HEK293 (cell line): ENCODE results near the gene VCAM1.

Experiments
- CTCF ChIA-PET: fragments of 350-600 bp; formaldehyde crosslinking; extraction: SDS; loops from one replicate; lab custom pipeline; 2021; ENCODE audit warnings: antibody characterized with exemption; lab: Yijun Ruan, JAX
- POLR2A ChIA-PET: fragments of 300-600 bp; formaldehyde crosslinking; extraction: SDS; loops from one replicate; lab custom pipeline; 2020; ENCODE audit warnings: antibody characterized with exemption, inconsistent platforms; lab: Yijun Ruan, JAX
- H3K27ac ChIP-seq: fragments of 200-500 bp; sonication (Bioruptor generic); 2 replicates; pipeline ENCODE4 v1.5.1; 2014; ENCODE audit warnings: low read depth, low read length, control low read depth, inconsistent platforms; ENCODE audit errors: extremely low read depth
- H3K36me3 ChIP-seq, 2 experiments: fragments of 200-500 bp in 1 of 2; sonication (Bioruptor generic) in 1 of 2; 1 replicate in 1 of 2; 2 replicates in 1 of 2; pipeline ENCODE4 v1.5.1; 2014 to 2017; ENCODE audit warnings: inconsistent platforms in 2 of 2, low read length in 2 of 2; ENCODE audit not compliant: control insufficient read depth in 2 of 2, insufficient read depth in 1 of 2
- H3K4me1 ChIP-seq: fragments of 200-500 bp; sonication (Bioruptor generic); 2 replicates; pipeline ENCODE4 v1.5.1; 2014; ENCODE audit warnings: mild to moderate bottlenecking, low read length, inconsistent platforms; ENCODE audit not compliant: control insufficient read depth, insufficient read depth
- H3K4me3 ChIP-seq: 2 replicates; pipeline ENCODE4 v1.5.1; 2011; ENCODE audit warnings: low read depth, mild to moderate bottlenecking, control low read depth, low read length, moderate library complexity
- H3K9me3 ChIP-seq: fragments of 200-500 bp; sonication (Bioruptor generic); 2 replicates; pipeline ENCODE4 v1.5.1; 2014; ENCODE audit warnings: low read depth, low read length, inconsistent platforms; ENCODE audit not compliant: control insufficient read depth, insufficient read depth
- BCL11A ChIP-seq: fragments of 450-650 bp; formaldehyde crosslinking; IDR thresholded peaks from 2 replicates; pipeline ENCODE4 v1.5.1; 2016; ENCODE audit warnings: low read depth, missing biosample characterization, missing genetic modification characterization
- GLIS2 ChIP-seq: fragments of 450-650 bp; formaldehyde crosslinking; IDR thresholded peaks from 2 replicates; pipeline ENCODE4 v1.5.1; 2016; ENCODE audit warnings: missing biosample characterization, missing genetic modification characterization
- KLF9 ChIP-seq: fragments of 450-650 bp; formaldehyde crosslinking; IDR thresholded peaks from 2 replicates; pipeline ENCODE4 v1.5.1; 2016; ENCODE audit warnings: missing biosample characterization, missing genetic modification characterization, low read depth
- MEIS1 ChIP-seq: sonication (generic); formaldehyde crosslinking; IDR thresholded peaks from 2 replicates; pipeline ENCODE4 v1.8.1; 2022; ENCODE audit warnings: missing genetic modification reagents, mild to moderate bottlenecking, borderline replicate concordance
- SCRT1 ChIP-seq: fragments of 450-650 bp; formaldehyde crosslinking; IDR thresholded peaks from 2 replicates; pipeline ENCODE4 v1.5.1; 2016; ENCODE audit warnings: missing biosample characterization, missing genetic modification characterization, borderline replicate concordance
- SCRT2 ChIP-seq: fragments of 450-650 bp; formaldehyde crosslinking; IDR thresholded peaks from 2 replicates; pipeline ENCODE4 v1.5.1; 2016; ENCODE audit warnings: missing biosample characterization, missing genetic modification characterization
- ZNF174 ChIP-seq: fragments of 450-650 bp; formaldehyde crosslinking; IDR thresholded peaks from 2 replicates; pipeline ENCODE4 v1.5.0; 2017; ENCODE audit warnings: missing biosample characterization, mild to moderate bottlenecking, missing genetic modification characterization
- ZNF175 ChIP-seq: fragments of 450-650 bp; formaldehyde crosslinking; IDR thresholded peaks from 2 replicates; pipeline ENCODE4 v1.5.1; 2016; ENCODE audit warnings: missing biosample characterization, missing genetic modification characterization
- ZNF354C ChIP-seq: fragments of 450-650 bp; formaldehyde crosslinking; IDR thresholded peaks from 2 replicates; pipeline ENCODE4 v1.5.1; 2016; ENCODE audit warnings: missing biosample characterization, missing genetic modification characterization, low read depth, borderline replicate concordance
- ZNF366 ChIP-seq: fragments of 450-650 bp; formaldehyde crosslinking; conservative IDR thresholded peaks from 2 replicates; pipeline ENCODE4 v1.5.1; 2016; ENCODE audit warnings: missing biosample characterization, missing genetic modification characterization
- ZNF404 ChIP-seq: fragments of 450-650 bp; formaldehyde crosslinking; IDR thresholded peaks from 2 replicates; pipeline ENCODE4 v1.5.1; 2017; ENCODE audit warnings: missing biosample characterization, missing genetic modification characterization
- ZNF433 ChIP-seq: fragments of 450-650 bp; formaldehyde crosslinking; IDR thresholded peaks from 2 replicates; pipeline ENCODE4 v1.5.1; 2016; ENCODE audit warnings: missing biosample characterization, missing genetic modification characterization, low read depth
- ZNF48 ChIP-seq: fragments of 450-650 bp; formaldehyde crosslinking; IDR thresholded peaks from 2 replicates; pipeline ENCODE4 v1.5.1; 2016; ENCODE audit warnings: missing biosample characterization, missing genetic modification characterization
- ZNF677 ChIP-seq: fragments of 450-650 bp; IDR thresholded peaks from 2 replicates; pipeline ENCODE4 v1.5.0; 2018; ENCODE audit warnings: missing biosample characterization, mild to moderate bottlenecking, missing genetic modification characterization, moderate library complexity
- ZNF701 ChIP-seq: fragments of 450-650 bp; formaldehyde crosslinking; IDR thresholded peaks from 2 replicates; pipeline ENCODE4 v1.5.1; 2016; ENCODE audit warnings: missing biosample characterization, missing genetic modification characterization
- TF ChIP-seq, protein P1 (sequence below): fragments of 450-650 bp; formaldehyde crosslinking; IDR thresholded peaks from 2 replicates; pipeline ENCODE4 v1.5.1; 2017; ENCODE audit warnings: missing biosample characterization, mild to moderate bottlenecking, missing genetic modification characterization, moderate library complexity
- TF ChIP-seq, protein P2 (sequence below): fragments of 450-650 bp; formaldehyde crosslinking; IDR thresholded peaks from 2 replicates; pipeline ENCODE4 v1.5.1; 2016; ENCODE audit warnings: missing biosample characterization, missing genetic modification characterization
- TF ChIP-seq, protein P3 (sequence below): fragments of 450-650 bp; formaldehyde crosslinking; IDR thresholded peaks from 2 replicates; pipeline ENCODE4 v1.5.1; 2016; ENCODE audit warnings: missing biosample characterization, missing genetic modification characterization
- TF ChIP-seq, protein P4 (sequence below): fragments of 450-650 bp; formaldehyde crosslinking; IDR thresholded peaks from 2 replicates; pipeline ENCODE4; 2016; ENCODE audit warnings: missing biosample characterization, missing genetic modification characterization

Gene VCAM1

DNA sequence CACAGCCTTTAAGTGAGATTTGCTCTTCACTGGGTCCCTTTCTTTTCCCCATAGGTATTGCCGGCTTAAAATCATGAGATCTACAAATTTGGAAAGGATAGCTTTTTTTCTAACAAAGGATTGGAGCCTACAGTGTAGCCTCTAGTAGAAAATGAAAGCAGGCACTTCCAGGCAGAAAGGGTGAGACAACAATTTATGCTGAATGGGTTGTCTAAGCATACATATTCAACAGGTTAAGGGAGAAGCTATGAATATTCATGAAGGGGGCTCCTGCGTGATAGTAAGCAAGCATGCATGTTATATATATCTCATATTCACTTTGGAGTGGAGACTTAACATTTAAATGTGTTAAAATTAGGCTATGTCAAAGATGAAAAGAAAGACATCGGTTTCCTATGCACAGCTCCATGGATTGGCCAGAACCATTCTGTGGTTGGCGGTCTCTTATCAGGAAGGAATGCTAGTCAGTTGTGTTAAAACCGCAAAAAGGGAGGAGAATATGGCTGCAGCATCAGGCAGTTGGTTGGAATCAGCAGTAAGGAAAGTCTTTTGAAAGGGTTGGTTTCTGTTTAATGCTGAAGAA lies 66.0 kb downstream of the VCAM1 start:
- ChIA-PET POLR2A (no interaction called here), CTCF (interaction anchor here (1.0 kb wide), 1 partner anchor 21 kb away, joined by 3 read pairs; no protein-coding TSS in a partner anchor)
- H3K27ac ChIP-seq: no peak overlapping the region
- no peaks in the 10 kb centered on the region for H3K4me1 ChIP-seq
- H3K9me3 ChIP-seq: no peaks in the 10 kb centered on the region
- TF ChIP-seq ZNF48 (tag by site-specific recombination) (no peak), ZNF677 (tag by site-specific recombination) (no peak), BCL11A (tag by site-specific recombination) (no peak), ZNF174 (tag by site-specific recombination) (no peak), ZNF366 (tag by site-specific recombination) (no peak), KLF9 (no peak), ZNF701 (tag by site-specific recombination) (no peak), MEIS1 (CRISPR knock-in tag) (no peak), ZNF175 (tag by site-specific recombination) (no peak), SCRT1 (tag by site-specific recombination) (0 out of 2 replicates have a peak, but pooled peaks have one; percentile 38), ZNF354C (tag by site-specific recombination) (no peak), GLIS2 (no peak), SCRT2 (tag by site-specific recombination) (peak; percentile 76), ZNF433 (tag by site-specific recombination) (no peak), ZNF404 (tag by site-specific recombination) (no peak)
- TF ChIP-seq, protein P1, sequence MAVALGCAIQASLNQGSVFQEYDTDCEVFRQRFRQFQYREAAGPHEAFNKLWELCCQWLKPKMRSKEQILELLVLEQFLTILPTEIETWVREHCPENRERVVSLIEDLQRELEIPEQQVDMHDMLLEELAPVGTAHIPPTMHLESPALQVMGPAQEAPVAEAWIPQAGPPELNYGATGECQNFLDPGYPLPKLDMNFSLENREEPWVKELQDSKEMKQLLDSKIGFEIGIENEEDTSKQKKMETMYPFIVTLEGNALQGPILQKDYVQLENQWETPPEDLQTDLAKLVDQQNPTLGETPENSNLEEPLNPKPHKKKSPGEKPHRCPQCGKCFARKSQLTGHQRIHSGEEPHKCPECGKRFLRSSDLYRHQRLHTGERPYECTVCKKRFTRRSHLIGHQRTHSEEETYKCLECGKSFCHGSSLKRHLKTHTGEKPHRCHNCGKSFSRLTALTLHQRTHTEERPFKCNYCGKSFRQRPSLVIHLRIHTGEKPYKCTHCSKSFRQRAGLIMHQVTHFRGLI: peak; percentile 88
- TF ChIP-seq, protein P2, sequence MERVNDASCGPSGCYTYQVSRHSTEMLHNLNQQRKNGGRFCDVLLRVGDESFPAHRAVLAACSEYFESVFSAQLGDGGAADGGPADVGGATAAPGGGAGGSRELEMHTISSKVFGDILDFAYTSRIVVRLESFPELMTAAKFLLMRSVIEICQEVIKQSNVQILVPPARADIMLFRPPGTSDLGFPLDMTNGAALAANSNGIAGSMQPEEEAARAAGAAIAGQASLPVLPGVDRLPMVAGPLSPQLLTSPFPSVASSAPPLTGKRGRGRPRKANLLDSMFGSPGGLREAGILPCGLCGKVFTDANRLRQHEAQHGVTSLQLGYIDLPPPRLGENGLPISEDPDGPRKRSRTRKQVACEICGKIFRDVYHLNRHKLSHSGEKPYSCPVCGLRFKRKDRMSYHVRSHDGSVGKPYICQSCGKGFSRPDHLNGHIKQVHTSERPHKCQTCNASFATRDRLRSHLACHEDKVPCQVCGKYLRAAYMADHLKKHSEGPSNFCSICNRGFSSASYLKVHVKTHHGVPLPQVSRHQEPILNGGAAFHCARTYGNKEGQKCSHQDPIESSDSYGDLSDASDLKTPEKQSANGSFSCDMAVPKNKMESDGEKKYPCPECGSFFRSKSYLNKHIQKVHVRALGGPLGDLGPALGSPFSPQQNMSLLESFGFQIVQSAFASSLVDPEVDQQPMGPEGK (tag by site-specific recombination): no peak
- TF ChIP-seq, protein P3, sequence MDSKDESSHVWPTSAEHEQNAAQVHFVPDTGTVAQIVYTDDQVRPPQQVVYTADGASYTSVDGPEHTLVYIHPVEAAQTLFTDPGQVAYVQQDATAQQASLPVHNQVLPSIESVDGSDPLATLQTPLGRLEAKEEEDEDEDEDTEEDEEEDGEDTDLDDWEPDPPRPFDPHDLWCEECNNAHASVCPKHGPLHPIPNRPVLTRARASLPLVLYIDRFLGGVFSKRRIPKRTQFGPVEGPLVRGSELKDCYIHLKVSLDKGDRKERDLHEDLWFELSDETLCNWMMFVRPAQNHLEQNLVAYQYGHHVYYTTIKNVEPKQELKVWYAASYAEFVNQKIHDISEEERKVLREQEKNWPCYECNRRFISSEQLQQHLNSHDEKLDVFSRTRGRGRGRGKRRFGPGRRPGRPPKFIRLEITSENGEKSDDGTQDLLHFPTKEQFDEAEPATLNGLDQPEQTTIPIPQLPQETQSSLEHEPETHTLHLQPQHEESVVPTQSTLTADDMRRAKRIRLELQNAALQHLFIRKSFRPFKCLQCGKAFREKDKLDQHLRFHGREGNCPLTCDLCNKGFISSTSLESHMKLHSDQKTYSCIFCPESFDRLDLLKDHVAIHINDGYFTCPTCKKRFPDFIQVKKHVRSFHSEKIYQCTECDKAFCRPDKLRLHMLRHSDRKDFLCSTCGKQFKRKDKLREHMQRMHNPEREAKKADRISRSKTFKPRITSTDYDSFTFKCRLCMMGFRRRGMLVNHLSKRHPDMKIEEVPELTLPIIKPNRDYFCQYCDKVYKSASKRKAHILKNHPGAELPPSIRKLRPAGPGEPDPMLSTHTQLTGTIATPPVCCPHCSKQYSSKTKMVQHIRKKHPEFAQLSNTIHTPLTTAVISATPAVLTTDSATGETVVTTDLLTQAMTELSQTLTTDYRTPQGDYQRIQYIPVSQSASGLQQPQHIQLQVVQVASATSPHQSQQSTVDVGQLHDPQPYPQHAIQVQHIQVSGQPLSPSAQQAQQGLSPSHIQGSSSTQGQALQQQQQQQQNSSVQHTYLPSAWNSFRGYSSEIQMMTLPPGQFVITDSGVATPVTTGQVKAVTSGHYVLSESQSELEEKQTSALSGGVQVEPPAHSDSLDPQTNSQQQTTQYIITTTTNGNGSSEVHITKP (tag by site-specific recombination): peak; percentile 71
- TF ChIP-seq, protein P4, sequence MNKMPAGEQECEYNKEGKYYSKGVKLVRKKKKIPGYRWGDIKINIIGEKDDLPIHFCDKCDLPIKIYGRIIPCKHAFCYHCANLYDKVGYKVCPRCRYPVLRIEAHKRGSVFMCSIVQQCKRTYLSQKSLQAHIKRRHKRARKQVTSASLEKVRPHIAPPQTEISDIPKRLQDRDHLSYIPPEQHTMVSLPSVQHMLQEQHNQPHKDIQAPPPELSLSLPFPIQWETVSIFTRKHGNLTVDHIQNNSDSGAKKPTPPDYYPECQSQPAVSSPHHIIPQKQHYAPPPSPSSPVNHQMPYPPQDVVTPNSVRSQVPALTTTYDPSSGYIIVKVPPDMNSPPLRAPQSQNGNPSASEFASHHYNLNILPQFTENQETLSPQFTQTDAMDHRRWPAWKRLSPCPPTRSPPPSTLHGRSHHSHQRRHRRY (tag by site-specific recombination): no peak
- H3K4me3 ChIP-seq: no peak overlapping the region
- no peaks in the 10 kb centered on the region for H3K36me3 ChIP-seq
